ENCODE results near the gene HRH4. TPM values are rescaled to one million over a fixed set of nuclear protein-coding genes. Genes with fewer than 3 reads are reported as not detected.

The HRH4 gene
- total and polyA plus RNA-seq, 2 donors (not counting 3 experiments of a cell fraction or from before 2014, with no cell fraction given), result 0.03 TPM; not detected in 1

DNA sequence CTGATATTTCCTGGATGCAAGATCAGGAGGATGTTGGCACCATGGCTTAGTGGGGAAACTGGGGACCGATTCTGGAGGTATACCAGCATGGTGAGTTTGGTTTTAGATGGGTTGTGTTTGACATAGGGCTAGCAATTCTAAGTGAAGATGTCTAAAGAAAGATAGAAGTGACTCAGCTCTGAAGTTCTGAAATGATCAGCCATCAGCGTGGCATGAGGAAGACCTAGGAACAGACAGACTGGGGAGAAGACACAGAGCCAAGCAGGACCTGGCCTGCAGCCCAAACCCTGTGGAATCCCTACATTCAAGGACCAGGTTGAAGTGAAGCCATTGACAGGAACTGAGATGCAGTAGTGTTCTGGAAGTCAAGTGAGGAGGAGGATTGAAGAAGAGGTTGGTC, 39.8 kb downstream of the HRH4 start:
- intact Hi-C loops (cut with micrococcal nuclease), result no loop called here
- Histone ChIP-seq H3K9ac (replicated peaks; ENCODE audit: extremely low read depth, insufficient read depth, low read length) (no peak overlapping the region), H3K9me1 (replicated peaks; ENCODE audit: control insufficient read depth, extremely low read depth, insufficient read depth, low read length) (no peaks in the 10 kb centered on the region), H3K27me3 (ENCODE audit: control insufficient read depth in 2 of 2, insufficient read depth in 2 of 2, low read length in 2 of 2) (peaks cover 0 to 3% of the 10 kb centered on the region in 2 experiments), H3K9me3 (replicated peaks; ENCODE audit: control insufficient read depth, insufficient read depth, low read length) (no peaks in the 10 kb centered on the region), H3K4me3 (replicated peaks in 1 of 3; ENCODE audit: insufficient read depth in 1 of 3, low read depth in 1 of 3, low read length in 3 of 3) (no peak overlapping the region), H3K36me3 (ENCODE audit: control insufficient read depth in 2 of 2, extremely low read depth in 1 of 2, insufficient read depth in 2 of 2, low read length in 2 of 2) (no peaks in the 10 kb centered on the region), H3K4me2 (ENCODE audit: insufficient read depth, low read length) (no peak overlapping the region), H3K27ac (ENCODE audit: insufficient read depth, low read depth, low read length) (no peak overlapping the region), H4K20me1 (replicated peaks; ENCODE audit: control insufficient read depth, extremely low read depth, insufficient read depth, low read length) (no peaks in the 10 kb centered on the region), H3K4me1 (ENCODE audit: control insufficient read depth, extremely low read depth, insufficient read depth, low read length) (no peaks in the 10 kb centered on the region), H3K79me2 (ENCODE audit: control insufficient read depth, insufficient read depth, low read length) (no peaks in the 10 kb centered on the region), H2AFZ (ENCODE audit: low read depth, low read length) (no peak overlapping the region)
- dilution Hi-C loops (cut with MboI; ENCODE audit: extremely low pct_ligation_motif_present, low sequenced_read_pairs), result no loop called here
- TF ChIP-seq FOS (IDR thresholded peaks at IDR 0.05; ENCODE audit: borderline replicate concordance, insufficient read depth, low read length), result no peak
- TF ChIP-seq JUN (IDR thresholded peaks at IDR 0.05; ENCODE audit: borderline replicate concordance, insufficient read depth, insufficient read length, low read depth), result no peak
- no peak for TF ChIP-seq GATA2 (IDR thresholded peaks at IDR 0.05; ENCODE audit: insufficient read depth, insufficient read length, low read depth, low read length)
- TF ChIP-seq POLR2A (IDR thresholded peaks at IDR 0.05; ENCODE audit: low read depth, low read length), result no peak
- no peak for TF ChIP-seq POLR2AphosphoS5 (IDR thresholded peaks at IDR 0.05; ENCODE audit: insufficient read depth, low read depth, low read length)
- no peak for TF ChIP-seq EZH2 (IDR thresholded peaks at IDR 0.05; ENCODE audit: borderline replicate concordance, low read depth, low read length, severe bottlenecking)
- TF ChIP-seq, protein P1, sequence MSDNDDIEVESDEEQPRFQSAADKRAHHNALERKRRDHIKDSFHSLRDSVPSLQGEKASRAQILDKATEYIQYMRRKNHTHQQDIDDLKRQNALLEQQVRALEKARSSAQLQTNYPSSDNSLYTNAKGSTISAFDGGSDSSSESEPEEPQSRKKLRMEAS (IDR thresholded peaks at IDR 0.05; ENCODE audit: insufficient read depth, insufficient read length), result no peak
- TF ChIP-seq, protein P2, sequence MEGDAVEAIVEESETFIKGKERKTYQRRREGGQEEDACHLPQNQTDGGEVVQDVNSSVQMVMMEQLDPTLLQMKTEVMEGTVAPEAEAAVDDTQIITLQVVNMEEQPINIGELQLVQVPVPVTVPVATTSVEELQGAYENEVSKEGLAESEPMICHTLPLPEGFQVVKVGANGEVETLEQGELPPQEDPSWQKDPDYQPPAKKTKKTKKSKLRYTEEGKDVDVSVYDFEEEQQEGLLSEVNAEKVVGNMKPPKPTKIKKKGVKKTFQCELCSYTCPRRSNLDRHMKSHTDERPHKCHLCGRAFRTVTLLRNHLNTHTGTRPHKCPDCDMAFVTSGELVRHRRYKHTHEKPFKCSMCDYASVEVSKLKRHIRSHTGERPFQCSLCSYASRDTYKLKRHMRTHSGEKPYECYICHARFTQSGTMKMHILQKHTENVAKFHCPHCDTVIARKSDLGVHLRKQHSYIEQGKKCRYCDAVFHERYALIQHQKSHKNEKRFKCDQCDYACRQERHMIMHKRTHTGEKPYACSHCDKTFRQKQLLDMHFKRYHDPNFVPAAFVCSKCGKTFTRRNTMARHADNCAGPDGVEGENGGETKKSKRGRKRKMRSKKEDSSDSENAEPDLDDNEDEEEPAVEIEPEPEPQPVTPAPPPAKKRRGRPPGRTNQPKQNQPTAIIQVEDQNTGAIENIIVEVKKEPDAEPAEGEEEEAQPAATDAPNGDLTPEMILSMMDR (IDR thresholded peaks at IDR 0.05; ENCODE audit: extremely low read depth in 1 of 2, insufficient read depth in 1 of 2, low read depth in 1 of 2, low read length in 2 of 2), result no peak
- TF ChIP-seq MYC (IDR thresholded peaks at IDR 0.05; ENCODE audit: low read depth, low read length), result no peak
- FAIRE-seq (no peak), DNase-seq (ENCODE audit: low read depth, low spot score) (no peak)
- ChIA-PET CTCF (interaction anchor here (2.9 to 4.2 kb wide), 2 partner anchors 8 to 11 kb away, joined by 9 to 19 read pairs; no protein-coding TSS in a partner anchor), POLR2A (no interaction called here)
- no TSS peak for BruUV-seq (replicated peaks)
